ENCODE results near the gene DOCK2.

Gene DOCK2

DNA sequence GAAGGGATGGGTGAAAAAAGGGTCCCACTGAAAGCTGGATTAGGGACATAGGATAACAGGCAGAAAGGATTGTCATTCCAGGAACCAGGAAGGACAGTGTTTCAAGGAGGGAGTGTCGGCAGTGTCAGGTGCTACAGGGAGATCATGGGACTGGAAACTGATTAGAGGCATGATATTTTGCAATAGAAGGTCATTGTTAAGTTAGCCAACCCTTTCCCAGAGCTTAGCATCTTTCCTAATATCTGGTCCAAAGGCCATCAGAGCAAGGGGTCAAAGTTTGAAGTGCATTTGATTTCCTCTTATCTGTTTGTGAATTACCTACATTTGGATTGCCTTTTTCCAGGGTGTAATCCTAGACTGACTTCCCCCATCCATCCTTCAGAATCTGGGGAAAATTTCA lies 91.3 kb downstream of the DOCK2 start:
- no peaks in the 10 kb centered on the region for H3K9me3 ChIP-seq (ENCODE audit: control insufficient read depth in 2 of 2, low read length in 2 of 2)
- H3K27ac ChIP-seq (ENCODE audit: low read depth in 2 of 2, low read length in 2 of 2): no peak overlapping the region
- H3K9ac ChIP-seq (ENCODE audit: low read depth in 1 of 2, low read length in 2 of 2): no peak overlapping the region
- H3K27me3 ChIP-seq (ENCODE audit: control insufficient read depth in 2 of 2, insufficient read depth in 2 of 2, low read length in 2 of 2): no peaks in the 10 kb centered on the region
- H3K36me3 ChIP-seq (ENCODE audit: control insufficient read depth in 2 of 2, insufficient read depth in 2 of 2, low read length in 2 of 2): peaks cover 0 to 3% of the 10 kb centered on the region in 2 donors
- H3K4me1 ChIP-seq (ENCODE audit: control insufficient read depth in 2 of 2, insufficient read depth in 2 of 2, low read length in 2 of 2): peaks cover 2 to 3% of the 10 kb centered on the region in 2 donors
- H3K4me3 ChIP-seq (ENCODE audit: low read length in 2 of 2): no peak overlapping the region

DNA sequence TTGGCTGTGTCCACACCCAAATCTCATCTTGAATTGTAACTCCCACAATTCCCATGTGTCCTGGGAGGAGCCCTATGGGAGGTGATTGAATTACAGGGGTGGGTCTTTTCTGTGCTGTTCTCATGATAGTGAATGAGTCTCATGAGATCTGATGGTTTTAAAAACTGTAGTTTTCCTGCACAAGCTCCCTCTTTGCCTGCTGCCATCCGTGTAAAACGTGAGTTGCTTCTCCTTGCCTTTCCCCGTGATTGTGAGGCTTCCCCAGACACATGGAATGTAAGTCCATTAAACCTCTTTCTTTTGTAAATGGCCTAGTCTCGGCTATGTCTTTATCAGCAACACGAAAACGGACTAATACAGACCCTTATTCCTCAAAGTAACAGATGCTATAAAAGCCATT lies 94.1 kb downstream of the DOCK2 start:
- no peaks in the 10 kb centered on the region for H3K4me1 ChIP-seq (ENCODE audit: control insufficient read depth in 2 of 2, insufficient read depth in 2 of 2, low read length in 2 of 2)
- H3K27me3 ChIP-seq (ENCODE audit: control insufficient read depth in 2 of 2, insufficient read depth in 2 of 2, low read length in 2 of 2): no peaks in the 10 kb centered on the region
- no peaks in the 10 kb centered on the region for H3K9me3 ChIP-seq (ENCODE audit: control insufficient read depth in 2 of 2, low read length in 2 of 2)
- H3K9ac ChIP-seq (ENCODE audit: low read depth in 1 of 2, low read length in 2 of 2): no peak overlapping the region
- no peak overlapping the region for H3K27ac ChIP-seq (ENCODE audit: low read depth in 2 of 2, low read length in 2 of 2)
- no peak overlapping the region for H3K4me3 ChIP-seq (ENCODE audit: low read length in 2 of 2)
- H3K36me3 ChIP-seq (ENCODE audit: control insufficient read depth in 2 of 2, insufficient read depth in 2 of 2, low read length in 2 of 2): peaks cover 0 to 3% of the 10 kb centered on the region in 2 donors

DNA sequence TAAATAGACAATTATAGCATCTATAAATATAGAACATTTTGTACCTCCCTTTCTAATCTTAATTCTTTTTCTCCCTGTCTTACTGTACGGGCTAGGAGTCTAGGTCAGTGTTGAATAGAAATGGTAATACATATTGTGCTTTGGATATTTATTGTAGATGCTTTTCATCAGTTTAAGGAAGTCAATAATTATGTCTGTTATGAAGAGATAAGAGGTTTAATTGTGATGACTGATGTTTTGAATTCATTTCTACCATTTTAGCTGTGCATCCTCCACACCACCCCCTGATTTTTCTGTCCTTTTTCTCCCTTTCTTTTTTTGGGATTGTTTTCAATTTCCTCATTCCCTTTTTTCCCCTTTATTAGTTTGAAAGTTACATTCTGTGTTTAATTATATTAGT lies 95.8 kb downstream of the DOCK2 start:
- Histone ChIP-seq H3K9ac (ENCODE audit: low read depth in 1 of 2, low read length in 2 of 2) (no peak overlapping the region), H3K9me3 (ENCODE audit: control insufficient read depth in 2 of 2, low read length in 2 of 2) (no peaks in the 10 kb centered on the region), H3K4me3 (ENCODE audit: low read length in 2 of 2) (no peak overlapping the region), H3K27ac (ENCODE audit: low read depth in 2 of 2, low read length in 2 of 2) (no peak overlapping the region), H3K4me1 (ENCODE audit: control insufficient read depth in 2 of 2, insufficient read depth in 2 of 2, low read length in 2 of 2) (no peaks in the 10 kb centered on the region), H3K36me3 (ENCODE audit: control insufficient read depth in 2 of 2, insufficient read depth in 2 of 2, low read length in 2 of 2) (peaks cover 0 to 3% of the 10 kb centered on the region in 2 donors), H3K27me3 (ENCODE audit: control insufficient read depth in 2 of 2, insufficient read depth in 2 of 2, low read length in 2 of 2) (no peaks in the 10 kb centered on the region)

DNA sequence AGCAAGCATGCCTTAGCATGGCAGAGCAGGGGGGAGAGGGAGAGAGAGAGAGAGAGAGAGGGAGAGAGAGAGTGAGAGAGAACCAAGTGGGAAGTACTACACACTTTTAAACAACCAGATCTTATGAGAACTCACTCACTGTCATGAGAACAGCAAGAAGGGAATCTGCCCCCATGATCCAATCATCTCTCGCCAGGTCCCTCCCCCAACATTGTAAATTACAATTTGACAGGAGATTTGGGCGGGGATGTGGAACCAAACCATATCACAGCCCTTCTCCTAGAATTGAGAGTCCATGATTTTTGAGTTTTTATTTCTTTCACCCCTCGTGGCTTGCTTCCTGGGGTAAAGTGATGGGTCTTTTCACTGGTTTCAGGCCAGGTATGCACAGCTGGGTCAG lies 98.8 kb downstream of the DOCK2 start:
- H3K9me3 ChIP-seq (ENCODE audit: control insufficient read depth in 2 of 2, low read length in 2 of 2): no peaks in the 10 kb centered on the region
- H3K4me3 ChIP-seq (ENCODE audit: low read length in 2 of 2): no peak overlapping the region
- no peaks in the 10 kb centered on the region for H3K4me1 ChIP-seq (ENCODE audit: control insufficient read depth in 2 of 2, insufficient read depth in 2 of 2, low read length in 2 of 2)
- no peaks in the 10 kb centered on the region for H3K27me3 ChIP-seq (ENCODE audit: control insufficient read depth in 2 of 2, insufficient read depth in 2 of 2, low read length in 2 of 2)
- H3K27ac ChIP-seq (ENCODE audit: low read depth in 2 of 2, low read length in 2 of 2): no peak overlapping the region
- no peaks in the 10 kb centered on the region for H3K36me3 ChIP-seq (ENCODE audit: control insufficient read depth in 2 of 2, insufficient read depth in 2 of 2, low read length in 2 of 2)
- no peak overlapping the region for H3K9ac ChIP-seq (ENCODE audit: low read depth in 1 of 2, low read length in 2 of 2)

DNA sequence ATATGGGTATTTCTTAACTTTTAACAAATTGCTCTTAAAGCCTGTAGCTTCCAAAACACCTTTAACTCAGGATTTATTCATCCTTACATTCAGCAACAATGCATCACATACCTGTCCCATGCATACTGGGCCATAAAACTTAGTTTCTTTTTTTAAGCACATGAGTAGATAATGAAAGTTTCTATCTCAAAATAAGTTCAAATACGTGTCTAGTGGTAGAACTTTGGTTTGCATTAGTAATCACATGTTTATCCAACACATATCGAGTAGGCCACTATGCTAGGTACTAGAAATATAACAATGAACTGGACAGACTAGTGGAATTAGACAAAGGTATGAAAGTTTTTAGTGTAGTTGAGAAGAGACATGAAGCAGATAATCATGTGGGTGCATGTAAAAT lies 99.6 kb downstream of the DOCK2 start:
- no peak overlapping the region for H3K4me3 ChIP-seq (ENCODE audit: low read length in 2 of 2)
- no peaks in the 10 kb centered on the region for H3K9me3 ChIP-seq (ENCODE audit: control insufficient read depth in 2 of 2, low read length in 2 of 2)
- H3K9ac ChIP-seq (ENCODE audit: low read depth in 1 of 2, low read length in 2 of 2): no peak overlapping the region
- H3K27ac ChIP-seq (ENCODE audit: low read depth in 2 of 2, low read length in 2 of 2): no peak overlapping the region
- H3K27me3 ChIP-seq (ENCODE audit: control insufficient read depth in 2 of 2, insufficient read depth in 2 of 2, low read length in 2 of 2): no peaks in the 10 kb centered on the region
- no peaks in the 10 kb centered on the region for H3K36me3 ChIP-seq (ENCODE audit: control insufficient read depth in 2 of 2, insufficient read depth in 2 of 2, low read length in 2 of 2)
- H3K4me1 ChIP-seq (ENCODE audit: control insufficient read depth in 2 of 2, insufficient read depth in 2 of 2, low read length in 2 of 2): no peaks in the 10 kb centered on the region

DNA sequence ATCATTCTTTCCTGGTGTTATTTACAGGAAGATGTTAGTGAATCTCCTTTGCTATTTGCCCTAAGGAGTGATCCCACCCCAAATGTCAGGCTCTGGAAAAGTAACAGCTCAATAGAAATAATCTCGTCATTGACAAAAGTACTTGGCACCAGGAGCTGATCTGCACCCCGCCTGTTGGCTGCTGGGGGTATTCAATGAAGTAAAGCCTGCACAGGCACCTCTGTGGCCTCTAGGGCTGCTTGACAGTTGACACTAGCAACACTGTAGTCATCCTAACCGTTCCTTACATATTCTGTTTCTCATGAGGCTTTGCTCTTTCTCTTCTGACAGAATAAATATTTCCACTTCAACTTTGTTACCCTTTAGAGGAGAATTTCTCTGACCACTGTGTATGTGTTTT lies 103.4 kb downstream of the DOCK2 start:
- H3K4me3 ChIP-seq (ENCODE audit: low read length in 2 of 2): no peak overlapping the region
- no peaks in the 10 kb centered on the region for H3K4me1 ChIP-seq (ENCODE audit: control insufficient read depth in 2 of 2, insufficient read depth in 2 of 2, low read length in 2 of 2)
- no peak overlapping the region for H3K27ac ChIP-seq (ENCODE audit: low read depth in 2 of 2, low read length in 2 of 2)
- peaks cover 0 to 3% of the 10 kb centered on the region in 2 donors for H3K36me3 ChIP-seq (ENCODE audit: control insufficient read depth in 2 of 2, insufficient read depth in 2 of 2, low read length in 2 of 2)
- no peak overlapping the region for H3K9ac ChIP-seq (ENCODE audit: low read depth in 1 of 2, low read length in 2 of 2)
- no peaks in the 10 kb centered on the region for H3K27me3 ChIP-seq (ENCODE audit: control insufficient read depth in 2 of 2, insufficient read depth in 2 of 2, low read length in 2 of 2)
- no peaks in the 10 kb centered on the region for H3K9me3 ChIP-seq (ENCODE audit: control insufficient read depth in 2 of 2, low read length in 2 of 2)

DNA sequence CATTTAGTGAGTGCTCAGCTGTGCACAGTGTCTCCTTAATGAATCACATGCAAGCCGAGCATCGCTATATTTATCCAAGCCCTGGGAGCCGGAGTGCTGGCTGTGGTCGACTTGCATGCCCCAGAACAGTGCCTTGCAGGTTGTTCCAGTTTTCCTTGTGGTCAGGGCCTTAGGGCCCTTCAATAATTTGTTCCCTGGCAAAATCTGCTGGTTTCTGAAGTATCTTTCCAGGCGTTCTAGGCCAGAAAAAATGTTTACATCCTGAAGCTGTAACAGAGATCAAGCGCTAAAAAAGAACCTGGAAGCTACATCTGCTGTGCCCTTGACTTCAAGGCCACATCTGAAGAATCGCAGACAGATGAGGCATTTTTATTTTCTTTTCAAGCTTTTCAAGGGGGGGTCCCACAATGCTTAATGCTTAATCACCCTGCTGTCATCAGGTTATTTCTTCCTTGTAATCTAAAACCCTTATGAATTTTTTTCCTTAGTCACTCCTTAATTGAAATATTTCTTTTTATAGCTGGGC lies 105.8 kb downstream of the DOCK2 start:
- peaks cover 0 to 3% of the 10 kb centered on the region in 2 donors for H3K36me3 ChIP-seq (ENCODE audit: control insufficient read depth in 2 of 2, insufficient read depth in 2 of 2, low read length in 2 of 2)
- no peaks in the 10 kb centered on the region for H3K27me3 ChIP-seq (ENCODE audit: control insufficient read depth in 2 of 2, insufficient read depth in 2 of 2, low read length in 2 of 2)
- no peaks in the 10 kb centered on the region for H3K9me3 ChIP-seq (ENCODE audit: control insufficient read depth in 2 of 2, low read length in 2 of 2)
- H3K4me3 ChIP-seq (ENCODE audit: low read length in 2 of 2): no peak overlapping the region
- H3K27ac ChIP-seq (ENCODE audit: low read depth in 2 of 2, low read length in 2 of 2): no peak overlapping the region
- no peaks in the 10 kb centered on the region for H3K4me1 ChIP-seq (ENCODE audit: control insufficient read depth in 2 of 2, insufficient read depth in 2 of 2, low read length in 2 of 2)
- H3K9ac ChIP-seq (ENCODE audit: low read depth in 1 of 2, low read length in 2 of 2): no peak overlapping the region

DNA sequence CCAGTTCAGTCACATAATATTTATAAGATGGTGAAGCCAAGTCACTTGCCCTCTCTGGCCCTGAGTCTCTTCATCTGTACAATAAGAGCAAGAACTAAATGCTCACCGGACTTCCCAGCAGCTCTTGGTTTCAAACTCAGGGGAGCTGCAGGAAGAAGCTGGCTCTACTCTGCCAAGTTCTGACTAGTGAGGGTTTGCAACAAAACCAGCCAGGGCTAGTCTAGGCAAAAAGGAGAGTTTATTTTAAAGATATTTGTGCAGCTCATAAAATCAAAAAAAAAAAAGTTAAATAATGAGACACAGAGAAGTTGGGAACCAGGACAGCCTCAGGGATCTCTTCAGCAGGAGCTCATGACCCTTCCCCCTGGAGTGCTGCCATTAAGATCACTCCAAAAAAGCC lies 107.3 kb downstream of the DOCK2 start:
- Histone ChIP-seq H3K9me3 (ENCODE audit: control insufficient read depth in 2 of 2, low read length in 2 of 2) (no peaks in the 10 kb centered on the region), H3K36me3 (ENCODE audit: control insufficient read depth in 2 of 2, insufficient read depth in 2 of 2, low read length in 2 of 2) (peaks cover 0 to 3% of the 10 kb centered on the region in 2 donors), H3K27ac (ENCODE audit: low read depth in 2 of 2, low read length in 2 of 2) (no peak overlapping the region), H3K4me3 (ENCODE audit: low read length in 2 of 2) (no peak overlapping the region), H3K27me3 (ENCODE audit: control insufficient read depth in 2 of 2, insufficient read depth in 2 of 2, low read length in 2 of 2) (no peaks in the 10 kb centered on the region), H3K9ac (ENCODE audit: low read depth in 1 of 2, low read length in 2 of 2) (no peak overlapping the region), H3K4me1 (ENCODE audit: control insufficient read depth in 2 of 2, insufficient read depth in 2 of 2, low read length in 2 of 2) (no peaks in the 10 kb centered on the region)

DNA sequence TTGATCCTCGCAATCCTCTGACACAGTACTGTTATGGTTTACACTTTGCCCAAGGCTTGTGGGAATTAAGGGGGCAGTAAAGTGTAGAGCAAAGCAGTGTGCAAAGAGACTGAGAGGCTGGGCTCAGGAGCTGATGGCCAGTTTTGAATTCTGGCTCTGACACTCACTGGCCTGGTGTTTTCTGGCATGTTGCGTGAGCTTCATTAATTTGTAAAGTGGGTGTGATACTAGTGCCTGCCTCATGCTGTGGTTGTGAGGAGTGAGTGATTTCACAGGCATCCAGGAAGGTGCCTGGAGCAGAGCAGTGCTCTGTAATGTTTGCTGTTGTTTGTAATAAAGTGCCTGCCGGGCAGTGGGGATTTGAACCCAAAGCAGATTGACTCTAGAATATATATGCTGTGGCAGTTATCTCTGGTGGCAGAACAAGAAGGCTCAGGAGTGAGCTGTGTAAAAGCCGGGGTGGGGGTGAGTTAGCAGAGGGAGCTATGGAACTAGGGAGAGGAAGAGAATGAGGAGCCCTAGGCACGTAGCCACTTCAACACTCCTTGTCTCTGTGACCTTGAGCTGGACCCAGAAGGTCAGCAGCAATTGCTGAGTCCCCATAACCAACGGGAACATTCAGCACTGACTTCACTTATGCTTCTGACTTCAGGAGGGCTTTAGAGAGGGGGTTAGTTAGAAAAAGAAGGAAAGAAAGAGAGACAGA lies 108.5 kb downstream of the DOCK2 start:
- H3K27ac ChIP-seq (ENCODE audit: low read depth in 2 of 2, low read length in 2 of 2): no peak overlapping the region
- H3K9me3 ChIP-seq (ENCODE audit: control insufficient read depth in 2 of 2, low read length in 2 of 2): no peaks in the 10 kb centered on the region
- no peak overlapping the region for H3K4me3 ChIP-seq (ENCODE audit: low read length in 2 of 2)
- H3K4me1 ChIP-seq (ENCODE audit: control insufficient read depth in 2 of 2, insufficient read depth in 2 of 2, low read length in 2 of 2): no peaks in the 10 kb centered on the region
- H3K27me3 ChIP-seq (ENCODE audit: control insufficient read depth in 2 of 2, insufficient read depth in 2 of 2, low read length in 2 of 2): no peaks in the 10 kb centered on the region
- peaks cover 0 to 3% of the 10 kb centered on the region in 2 donors for H3K36me3 ChIP-seq (ENCODE audit: control insufficient read depth in 2 of 2, insufficient read depth in 2 of 2, low read length in 2 of 2)
- H3K9ac ChIP-seq (ENCODE audit: low read depth in 1 of 2, low read length in 2 of 2): no peak overlapping the region

DNA sequence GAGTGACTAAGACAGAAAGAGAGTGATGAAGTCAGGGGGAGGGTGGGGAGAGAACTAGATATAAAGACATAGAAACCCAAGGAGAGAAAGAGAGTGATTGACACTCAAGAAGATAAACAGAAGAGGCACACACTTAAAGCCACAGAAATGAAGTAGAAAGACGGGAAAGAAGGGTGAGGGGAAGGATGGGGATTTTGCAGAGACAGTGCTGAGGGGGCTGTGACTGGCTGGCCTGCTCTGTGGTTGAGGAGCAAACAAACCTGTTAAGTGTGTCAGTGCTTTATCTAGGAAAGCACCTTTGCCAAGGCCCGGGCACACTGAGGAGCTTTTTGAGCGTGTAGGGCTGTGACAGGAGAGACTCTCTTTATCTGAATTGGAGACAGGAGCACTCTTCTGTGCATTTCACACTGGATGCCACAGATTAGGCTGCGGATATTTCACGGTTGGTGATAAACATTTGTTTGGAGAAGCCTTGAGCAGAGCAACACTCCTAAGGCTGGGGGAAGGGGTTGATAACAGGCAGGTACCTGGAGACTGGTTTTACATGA lies 109.1 kb downstream of the DOCK2 start:
- Histone ChIP-seq H3K36me3 (ENCODE audit: control insufficient read depth in 2 of 2, insufficient read depth in 2 of 2, low read length in 2 of 2) (peaks cover 0 to 3% of the 10 kb centered on the region in 2 donors), H3K9me3 (ENCODE audit: control insufficient read depth in 2 of 2, low read length in 2 of 2) (no peaks in the 10 kb centered on the region), H3K27ac (ENCODE audit: low read depth in 2 of 2, low read length in 2 of 2) (no peak overlapping the region), H3K27me3 (ENCODE audit: control insufficient read depth in 2 of 2, insufficient read depth in 2 of 2, low read length in 2 of 2) (no peaks in the 10 kb centered on the region), H3K9ac (ENCODE audit: low read depth in 1 of 2, low read length in 2 of 2) (no peak overlapping the region), H3K4me1 (ENCODE audit: control insufficient read depth in 2 of 2, insufficient read depth in 2 of 2, low read length in 2 of 2) (no peaks in the 10 kb centered on the region), H3K4me3 (ENCODE audit: low read length in 2 of 2) (no peak overlapping the region)
